ENCODE results near the gene EFNA1.

GRCh38 chr1:155079210-155079486 is 48.5 kb upstream of the EFNA1 start:
- TF ChIP-seq EZH2 (IDR thresholded peaks at IDR 0.05; ENCODE audit: borderline replicate concordance, low read depth, low read length, poor library complexity, severe bottlenecking), result no peak
- TF ChIP-seq CTCF (conservative IDR thresholded peaks at IDR 0.05; ENCODE audit: low read depth, low read length), result no peak
